Renal pelvis (tissue), 4 donors: ENCODE data around the gene GRB2. TPM values are rescaled to one million over a fixed set of nuclear protein-coding genes. Genes with fewer than 3 reads are reported as not detected.

Source experiments
- DNase-seq: peaks from one replicate; pipeline ENCODE4 v3.0.0-alpha.2; 2013
- polyA plus RNA-seq, 3 donors: library from polyadenylated mRNA; unstranded; fragments of 120-200 nt; gene quantifications; one replicate each; pipeline ENCODE4 v1.2.1, GENCODE V29; 2013; ENCODE audit not compliant: insufficient read length in 3 of 3

The GRB2 gene
- polyA plus RNA-seq, 3 donors = 87.7 to 96.9 (median 94.9) TPM

DNA sequence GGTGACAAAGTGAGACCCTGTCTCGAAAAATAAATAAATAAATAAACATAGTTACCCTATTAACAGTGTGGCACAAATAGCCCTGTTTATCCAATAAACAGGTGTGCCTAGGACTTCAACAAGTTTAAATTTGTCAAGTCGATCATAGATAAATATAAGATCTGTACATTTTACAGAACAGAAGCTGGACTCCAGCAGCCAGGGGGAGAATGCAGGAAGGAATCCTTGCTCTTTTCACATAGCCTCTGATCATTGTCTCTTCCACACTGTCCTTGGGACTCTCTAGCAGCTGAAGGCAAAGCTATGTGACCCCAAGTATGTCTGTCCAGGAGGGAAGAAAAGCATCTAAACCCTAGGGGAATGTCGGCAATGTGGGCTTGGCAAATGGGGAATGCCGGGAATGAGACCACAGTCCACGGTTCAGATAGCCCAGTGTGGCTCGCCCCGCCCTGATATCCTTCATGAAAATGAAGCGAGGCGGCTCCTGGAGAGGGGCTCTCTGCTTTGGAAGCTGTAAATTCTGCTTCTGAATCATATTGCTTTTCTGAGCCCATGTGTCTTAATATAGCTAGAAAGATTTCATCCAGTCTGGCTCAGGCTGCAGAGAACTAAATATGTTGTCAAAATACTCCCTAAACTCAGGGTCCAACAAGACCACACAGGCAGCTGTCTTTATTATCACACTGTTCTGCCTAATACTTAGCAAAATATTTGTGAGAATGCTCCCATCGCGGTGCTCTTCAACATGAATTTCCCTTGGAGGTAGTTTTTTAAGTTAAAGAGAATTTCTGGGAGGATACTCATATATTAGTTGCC lies 24.9 kb upstream of the GRB2 start:
- DNase-seq = peak; percentile 62

- DNase-seq = no peak
Measured at GRCh38 chr17:75428543-75429469, 23.3 kb upstream of the GRB2 start.

- DNase-seq = no peak
Measured at GRCh38 chr17:75418531-75418930, 13.1 kb upstream of the GRB2 start.

DNA sequence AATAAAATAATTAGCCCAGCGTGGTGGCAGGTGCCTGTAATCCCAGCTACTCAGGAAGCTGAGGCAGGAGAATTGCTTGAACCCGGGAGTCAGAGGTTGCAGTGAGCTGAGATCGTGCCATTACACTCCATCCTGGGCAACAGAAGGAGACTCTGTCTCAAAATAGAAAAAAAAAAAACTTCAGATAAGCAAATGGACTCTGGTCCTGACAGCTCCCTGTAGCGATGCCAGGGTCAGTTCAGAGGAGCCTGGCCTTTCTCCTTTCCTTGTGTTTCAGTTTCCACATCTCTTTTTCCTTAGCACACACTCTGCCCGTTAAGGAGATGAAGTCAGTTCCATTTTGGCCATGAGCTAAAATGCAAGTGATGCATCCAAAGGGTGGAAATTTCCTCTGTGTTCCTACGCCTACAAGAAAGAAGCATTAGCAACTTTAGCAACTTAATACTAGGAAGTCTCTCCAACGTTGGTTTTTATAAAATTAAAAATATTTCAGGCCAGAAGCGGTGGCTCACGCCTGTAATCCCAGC lies 11.6 kb upstream of the GRB2 start:
- no peak for DNase-seq

DNA sequence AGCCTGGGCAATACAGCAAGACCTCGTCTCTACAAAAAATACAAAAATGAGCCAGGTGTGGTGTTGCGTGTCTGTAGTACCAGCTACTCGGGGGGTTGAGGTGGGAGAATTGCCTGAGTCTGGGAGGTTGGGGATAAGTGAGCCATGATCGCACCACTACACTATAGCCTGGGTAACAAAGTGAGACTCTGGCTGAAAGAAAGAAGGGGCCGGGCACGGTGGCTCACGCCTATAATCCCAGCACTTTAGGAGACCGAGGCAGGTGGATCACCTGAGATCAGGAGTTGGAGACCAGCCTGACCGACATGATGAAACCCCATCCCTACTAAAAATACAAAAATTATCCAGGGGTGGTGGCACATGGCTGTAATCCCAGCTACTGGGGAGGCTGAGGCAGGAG lies 10.5 kb upstream of the GRB2 start:
- DNase-seq = no peak

- DNase-seq = no peak
Measured at GRCh38 chr17:75414488-75414887, 9.0 kb upstream of the GRB2 start.

DNA sequence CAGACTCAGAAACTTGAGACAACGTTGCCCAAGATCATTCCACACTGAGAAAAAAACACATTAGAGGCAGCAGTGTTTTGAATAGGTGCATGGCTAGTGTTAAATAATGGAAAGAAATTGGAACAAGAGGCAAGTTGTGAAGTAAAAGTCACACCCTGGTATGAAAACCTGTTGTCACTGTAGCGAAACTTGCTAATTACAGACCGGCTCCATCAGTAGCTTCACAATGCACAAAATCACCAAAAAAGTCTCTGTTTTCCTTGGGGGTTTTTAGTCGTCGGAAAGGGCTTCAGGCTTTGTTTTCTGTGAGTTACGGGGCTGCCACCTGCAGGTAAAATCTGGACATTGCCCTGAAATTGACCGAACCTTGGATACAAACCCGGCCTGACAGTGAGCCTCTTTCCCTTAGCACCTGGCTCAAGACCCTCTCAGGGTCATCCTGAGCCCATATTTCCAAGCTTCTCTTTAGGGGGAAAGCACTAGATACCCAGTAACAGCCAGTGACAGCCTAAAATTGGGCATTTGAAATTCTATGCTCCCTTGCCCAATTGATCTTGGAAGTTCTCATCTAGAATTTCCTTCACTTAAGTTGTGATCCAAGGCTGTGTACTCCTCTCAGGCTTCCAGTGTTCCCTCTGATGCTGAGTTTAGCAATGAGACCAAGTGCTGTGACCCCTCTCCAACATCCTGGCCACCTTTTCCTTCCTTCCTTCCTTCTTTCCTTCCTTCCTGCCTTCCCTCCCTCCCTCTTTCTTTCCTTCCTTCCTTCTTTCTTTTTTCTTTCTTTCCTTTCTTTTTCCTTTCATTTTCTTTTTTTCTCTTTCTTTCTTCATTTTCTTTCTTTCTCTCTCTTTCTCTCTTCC lies 7.2 kb upstream of the GRB2 start:
- peak; percentile 81 for DNase-seq

- DNase-seq = no peak
Measured at GRCh38 chr17:75411328-75412067, 6.0 kb upstream of the GRB2 start.

- no peak for DNase-seq
Measured at GRCh38 chr17:75410141-75410540, 4.7 kb upstream of the GRB2 start.

- DNase-seq = no peak
Measured at GRCh38 chr17:75407655-75408352, 2.3 kb upstream of the GRB2 start.

DNA sequence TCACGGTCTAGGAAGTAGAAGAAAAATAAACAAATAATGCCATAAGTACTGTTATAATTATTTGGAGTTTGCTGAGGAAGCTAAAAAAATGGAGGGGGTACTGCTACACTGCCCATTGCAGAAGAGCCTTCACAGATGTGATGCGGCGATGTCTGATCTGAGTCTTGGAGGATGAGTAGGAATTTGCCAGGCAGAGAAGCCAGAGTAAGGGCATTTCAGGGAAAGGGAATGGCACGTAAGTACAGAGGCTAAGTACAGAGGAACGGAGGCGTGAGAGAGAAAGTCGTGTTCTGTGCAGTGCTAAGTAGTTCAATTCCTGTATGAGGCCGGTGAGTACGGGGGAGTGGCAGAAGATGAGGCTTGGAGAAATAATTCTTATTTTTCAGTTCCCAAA lies 741 bp upstream of the GRB2 start:
- DNase-seq = no peak

DNA sequence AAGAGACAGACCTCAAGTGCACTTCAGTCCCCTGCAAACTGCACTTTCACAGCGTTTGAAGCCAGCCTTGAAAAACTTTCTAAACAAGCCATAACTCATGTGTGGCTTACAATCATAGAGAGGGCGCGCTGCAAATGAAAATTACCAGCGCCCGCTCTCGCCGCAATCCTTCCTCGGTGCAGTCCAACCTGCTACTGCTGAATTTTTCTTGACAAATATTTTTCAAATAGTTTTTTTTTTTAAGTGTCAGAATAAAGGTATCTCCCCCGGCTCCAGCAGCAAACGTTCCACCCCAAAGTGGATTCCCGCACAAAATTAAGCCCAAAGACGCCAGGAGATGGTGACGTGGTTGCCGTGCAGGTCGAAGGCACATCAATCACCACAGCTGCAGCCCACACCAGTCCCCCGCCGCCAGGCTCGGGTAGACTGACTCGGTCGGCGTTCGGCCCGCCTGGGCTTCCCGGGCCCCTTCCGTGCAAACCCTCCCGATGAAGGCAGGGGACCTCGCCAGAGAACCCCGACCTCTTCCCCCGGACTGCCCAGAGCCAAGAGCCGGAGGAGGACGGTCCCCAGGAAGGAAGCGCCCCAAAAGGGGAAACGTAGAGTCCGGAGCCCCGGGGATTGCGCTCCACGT lies 630 bp downstream of the GRB2 start:
- peak; percentile 37 for DNase-seq

- DNase-seq = peak; percentile 83
Measured at GRCh38 chr17:75404223-75404730, 1.2 kb downstream of the GRB2 start.

- DNase-seq = no peak
Measured at GRCh38 chr17:75403131-75403530, 2.3 kb downstream of the GRB2 start.

GRCh38 chr17:75402026-75402425 lies 3.5 kb downstream of the GRB2 start:
- no peak for DNase-seq

GRCh38 chr17:75400326-75400939 lies 5.0 kb downstream of the GRB2 start:
- DNase-seq = no peak

- DNase-seq = no peak
Measured at GRCh38 chr17:75398279-75398678, 7.2 kb downstream of the GRB2 start.

GRCh38 chr17:75397217-75397616 lies 8.3 kb downstream of the GRB2 start:
- DNase-seq = no peak

GRCh38 chr17:75396796-75397195 lies 8.7 kb downstream of the GRB2 start:
- no peak for DNase-seq
